Measurements from ENCODE around the gene ZNF274.
"Not testable (repeated sequence)": the region's sequence is repeated elsewhere in the genome, so short reads cannot be mapped to it uniquely, and the experiment has no call there.

The ZNF274 gene

DNA sequence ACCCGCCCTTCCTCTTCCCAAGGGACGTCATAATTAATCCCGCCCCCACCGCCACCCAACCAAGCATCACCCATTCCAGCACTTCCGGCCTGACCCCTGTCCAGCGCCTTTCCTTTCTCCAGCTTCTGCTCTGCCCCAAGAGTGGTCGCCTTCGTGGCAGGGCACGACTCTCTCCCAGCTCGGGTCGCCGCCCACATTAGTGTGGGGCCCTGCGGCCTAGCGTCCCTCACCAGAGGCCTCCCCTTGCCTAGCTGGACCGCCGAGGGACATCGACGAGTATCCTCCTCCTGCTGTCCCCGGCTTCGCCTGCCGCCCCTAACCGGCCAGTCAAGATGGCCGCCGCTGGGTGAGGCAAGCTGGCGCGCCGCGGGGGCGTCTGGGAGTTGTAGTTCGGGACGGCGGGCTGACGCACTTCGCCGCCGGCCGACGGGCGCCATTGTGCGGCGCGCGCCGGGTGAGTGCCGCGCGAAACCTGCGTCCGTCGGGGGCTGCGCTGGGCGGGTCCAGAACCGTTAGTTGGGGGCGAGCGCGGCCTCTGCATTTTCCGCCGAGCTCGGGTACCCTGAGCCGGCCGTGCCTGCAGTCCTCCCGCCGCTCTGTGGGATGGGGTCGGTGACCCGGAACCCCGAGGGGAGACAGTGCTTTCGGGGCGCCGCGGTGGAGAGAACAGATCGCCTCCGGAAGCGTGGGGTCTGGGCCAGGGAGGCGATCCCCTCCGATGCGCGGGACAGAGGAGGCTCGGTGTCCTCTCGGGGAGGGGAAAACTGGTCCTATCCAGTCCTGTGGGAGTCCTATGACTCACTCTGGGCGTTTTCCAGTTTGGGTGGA lies at the start of gene ZNF274:
ZNF274 (plus strand) TSS at position 73 of the 828 bp plus-strand sequence. CDS start 905 bp downstream, outside the sequence.
- peak; percentile 86 for DNase-seq (ENCODE audit: low read depth)

DNA sequence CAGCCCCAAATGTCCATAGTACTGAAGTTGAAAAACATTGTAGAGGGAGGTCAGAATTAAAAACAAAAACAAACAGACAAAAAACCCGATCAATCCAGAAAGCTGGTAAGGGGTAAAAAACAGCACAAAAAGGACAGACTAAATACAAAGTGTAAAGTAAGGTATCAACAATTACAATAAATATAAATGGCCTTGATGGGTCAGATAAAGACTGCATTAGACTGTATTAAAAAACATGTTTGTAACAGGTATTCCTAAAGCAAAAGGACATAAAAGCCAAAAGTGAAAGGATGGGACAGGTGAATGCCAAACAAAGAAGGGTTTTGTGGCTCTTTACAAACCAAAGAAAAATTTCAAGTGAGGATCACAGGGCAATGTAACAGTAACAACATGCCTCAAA lies 48.6 kb upstream of the ZNF274 start:
- no peak for DNase-seq (ENCODE audit: low read depth)

DNA sequence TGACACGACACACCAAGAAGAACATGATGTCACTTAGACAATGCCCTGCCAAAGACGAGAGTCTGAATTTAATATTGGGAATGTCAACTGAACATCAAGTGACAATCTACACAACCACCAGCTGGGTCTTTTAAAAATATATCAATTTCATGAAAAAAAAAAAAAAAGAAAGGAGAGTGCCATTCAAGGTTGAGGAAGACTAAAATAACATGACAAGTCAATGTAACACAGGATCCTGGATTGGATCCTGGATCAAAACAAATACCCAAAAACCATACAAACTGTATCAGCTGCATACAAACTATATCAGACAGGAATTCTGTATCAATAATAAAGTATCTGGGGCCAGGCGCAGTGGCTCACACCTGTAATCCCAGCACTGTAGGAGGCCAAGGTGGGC lies 37.0 kb upstream of the ZNF274 start:
- no peak for DNase-seq (ENCODE audit: low read depth)

DNA sequence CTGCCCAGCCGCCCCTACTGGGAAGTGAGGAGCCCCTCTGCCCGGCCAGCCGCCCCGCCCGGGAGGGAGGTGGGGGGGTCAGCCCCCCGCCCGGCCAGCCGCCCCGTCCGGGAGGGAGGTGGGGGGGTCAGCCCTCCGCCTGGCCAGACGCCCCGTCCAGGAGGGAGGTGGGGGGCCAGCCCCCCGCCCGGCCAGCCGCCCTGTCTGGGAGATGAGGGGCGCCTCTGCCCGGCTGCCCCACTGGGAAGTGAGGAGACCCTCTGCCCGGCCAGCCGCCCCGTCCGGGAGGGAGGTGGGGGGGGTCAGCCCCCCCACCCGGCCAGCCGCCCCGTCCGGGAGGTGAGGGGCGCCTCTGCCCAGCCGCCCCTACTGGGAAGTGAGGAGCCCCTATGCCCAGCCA lies 35.4 kb upstream of the ZNF274 start:
- DNase-seq (ENCODE audit: low read depth), result not testable (repeated sequence)

DNA sequence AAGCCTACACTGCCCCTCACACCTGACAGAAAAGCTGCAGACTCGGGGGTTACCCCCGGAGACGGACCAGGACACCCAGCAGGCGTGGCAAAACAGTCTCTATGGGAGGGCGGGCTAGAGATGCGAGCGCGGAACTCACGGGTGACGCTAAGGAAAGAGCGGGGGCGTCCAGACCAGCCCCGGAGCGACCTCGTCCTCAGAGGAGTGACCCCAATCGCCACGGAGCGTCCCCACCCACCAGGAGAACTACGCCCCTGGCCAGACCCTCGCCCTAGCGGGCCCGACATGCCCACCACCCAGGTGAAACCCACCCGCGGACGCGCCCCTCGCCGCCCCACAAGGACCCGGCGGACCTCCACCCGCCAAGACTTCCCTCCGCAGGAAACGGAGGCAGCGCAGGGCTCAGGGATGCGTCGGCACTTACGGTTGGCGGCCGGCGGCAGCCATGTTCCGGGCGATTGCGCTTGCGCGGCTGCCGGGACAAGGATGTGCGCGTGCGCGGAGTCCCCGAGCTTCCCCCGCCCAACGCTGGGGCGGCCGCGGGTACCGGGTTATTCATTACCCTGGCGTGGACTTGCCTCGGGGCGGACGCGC lies 32.4 kb upstream of the ZNF274 start, which contains the start of gene ZNF329:
ZNF329 (minus strand) TSS at position 462 of the 594 bp plus-strand sequence. CDS start 21,286 bp downstream, outside the sequence.
- peak; percentile 92 for DNase-seq (ENCODE audit: low read depth)

DNA sequence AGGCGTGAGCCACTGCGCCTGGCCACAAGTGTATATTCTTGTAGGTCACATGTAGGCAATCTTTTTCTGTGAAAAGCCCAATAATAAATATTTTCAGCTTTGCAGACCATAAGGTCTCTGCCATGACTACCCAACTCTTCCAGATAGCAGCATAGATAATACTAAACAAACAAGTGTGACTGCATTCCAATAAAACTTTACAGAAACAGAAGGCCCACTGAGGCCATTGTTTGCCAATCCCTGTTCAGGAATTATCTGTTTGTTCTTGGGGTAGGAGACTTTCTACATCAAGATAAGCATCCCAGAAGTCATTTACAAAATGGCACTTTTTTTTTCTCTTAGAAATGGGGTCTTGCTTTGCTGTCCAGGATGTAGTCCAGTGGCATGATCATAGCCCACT lies 29.5 kb upstream of the ZNF274 start:
- no peak for DNase-seq (ENCODE audit: low read depth)

DNA sequence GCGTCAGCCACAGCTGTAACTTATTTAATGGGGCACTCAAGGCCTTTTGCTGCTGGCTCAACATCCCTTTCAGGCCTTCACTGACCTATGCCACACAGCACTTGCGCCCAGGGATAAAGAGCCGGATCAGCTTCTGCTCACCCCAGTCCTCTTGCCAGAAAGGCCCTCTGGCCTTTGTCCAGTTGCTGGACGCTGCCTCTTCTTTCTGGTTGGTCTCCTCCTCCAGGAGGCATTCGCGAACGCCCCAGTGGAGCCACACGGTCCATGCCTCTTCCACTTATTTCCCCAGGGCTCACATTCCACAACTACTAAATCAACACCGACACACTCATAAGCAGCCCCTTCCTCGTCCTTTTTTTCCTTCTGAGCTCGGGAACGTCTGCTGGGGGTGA lies 28.6 kb upstream of the ZNF274 start:
- DNase-seq (ENCODE audit: low read depth), result no peak

DNA sequence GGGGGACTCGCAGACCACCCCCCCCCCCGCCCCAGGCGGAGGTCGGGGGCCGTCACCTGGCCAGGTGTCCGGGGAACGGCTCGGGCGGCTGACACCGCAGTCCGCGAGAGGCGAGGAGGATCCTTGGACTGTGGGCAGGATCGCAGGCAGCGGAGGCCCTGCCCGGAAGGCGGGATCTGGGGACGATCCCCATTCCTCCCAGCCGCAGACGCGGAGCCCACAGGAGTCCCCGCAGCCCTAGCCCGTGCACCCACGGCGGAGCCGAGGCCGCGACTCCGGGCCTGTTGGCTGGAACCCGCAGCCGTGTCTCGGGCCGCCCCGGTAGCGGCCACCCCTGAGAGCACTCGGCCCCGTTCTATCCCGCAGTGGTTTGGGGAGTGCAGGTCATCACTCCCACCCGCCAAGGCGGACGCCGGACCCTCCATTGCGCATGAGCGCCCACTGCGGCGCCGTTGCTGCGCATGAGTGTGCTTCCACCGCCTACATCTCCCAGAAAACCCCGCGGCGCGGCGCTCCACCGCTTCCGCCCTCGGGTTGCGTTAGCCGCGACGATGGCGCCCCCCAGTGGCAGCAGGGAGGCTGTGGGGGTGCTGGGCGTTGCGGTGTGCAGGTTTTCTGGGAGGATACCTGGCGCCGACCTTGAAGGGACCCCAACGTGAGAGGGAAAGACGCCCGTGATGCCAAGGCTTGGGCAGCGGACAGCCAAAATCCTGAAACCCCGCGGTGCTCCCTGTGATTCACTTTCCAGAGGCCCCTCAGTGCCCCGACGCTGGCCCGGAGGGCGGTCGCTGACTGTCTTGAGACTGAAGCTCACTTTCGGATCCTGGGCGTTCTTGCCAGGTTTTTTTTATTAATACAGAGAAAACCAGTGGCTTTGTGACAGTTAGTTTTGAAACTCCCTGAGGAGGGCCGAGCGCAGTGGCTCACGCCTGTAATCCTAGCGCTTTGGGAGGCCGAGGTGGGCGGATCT lies 27.9 kb upstream of the ZNF274 start:
- DNase-seq (ENCODE audit: low read depth), result peak; percentile 97

DNA sequence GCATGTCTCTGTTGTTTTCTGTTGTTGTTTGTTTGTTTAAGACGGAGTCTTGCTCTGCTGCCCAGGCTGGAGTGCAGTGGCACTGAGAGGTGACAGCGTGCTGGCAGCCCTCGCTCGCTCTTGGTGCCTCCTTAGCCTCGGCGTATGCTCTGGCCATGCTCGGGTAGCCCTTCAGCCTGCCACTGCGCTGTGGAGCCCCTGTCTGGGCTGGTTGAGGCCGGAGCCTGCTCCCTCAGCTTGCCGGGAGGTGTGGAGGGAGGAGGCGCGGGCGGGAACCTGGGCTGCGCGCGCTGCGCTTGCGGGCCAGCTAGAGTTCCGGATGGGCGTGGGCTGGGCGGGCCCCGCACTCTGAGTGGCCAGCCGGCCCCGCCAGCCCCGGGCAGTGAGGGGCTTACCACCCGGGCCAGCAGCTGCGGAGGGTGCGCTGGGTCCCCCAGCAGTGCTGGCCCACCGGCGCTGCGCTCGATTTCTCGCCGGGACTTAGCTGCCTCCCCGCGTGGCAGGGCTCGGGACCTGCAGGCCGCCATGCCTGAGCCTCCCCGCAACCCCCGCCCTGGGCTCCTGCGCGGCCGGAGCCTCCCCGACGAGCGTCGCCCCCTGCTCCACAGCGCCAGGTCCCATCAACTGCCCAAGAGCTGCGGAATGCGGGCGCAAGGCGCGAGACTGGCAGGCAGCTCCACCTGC lies 25.7 kb upstream of the ZNF274 start:
- no peak for DNase-seq (ENCODE audit: low read depth)

DNA sequence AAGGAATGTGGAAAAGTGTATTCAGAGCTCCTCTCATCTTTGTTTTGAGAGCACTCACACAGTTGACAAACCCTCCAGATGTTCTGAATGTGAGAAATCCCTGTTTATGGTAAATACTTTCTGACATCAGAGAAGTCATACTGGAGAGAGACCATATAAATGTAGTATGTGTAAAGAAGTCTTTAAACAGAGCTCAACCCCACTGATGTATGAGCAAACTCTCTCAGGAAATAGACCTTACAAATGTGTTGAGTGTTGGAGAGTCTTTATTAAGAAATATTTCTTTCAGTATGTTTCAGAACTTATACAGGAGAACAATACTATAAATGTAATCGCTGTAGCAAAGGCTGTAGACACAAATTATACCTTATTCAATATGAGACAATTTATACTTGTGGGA lies 16.6 kb upstream of the ZNF274 start:
- DNase-seq (ENCODE audit: low read depth), result no peak

DNA sequence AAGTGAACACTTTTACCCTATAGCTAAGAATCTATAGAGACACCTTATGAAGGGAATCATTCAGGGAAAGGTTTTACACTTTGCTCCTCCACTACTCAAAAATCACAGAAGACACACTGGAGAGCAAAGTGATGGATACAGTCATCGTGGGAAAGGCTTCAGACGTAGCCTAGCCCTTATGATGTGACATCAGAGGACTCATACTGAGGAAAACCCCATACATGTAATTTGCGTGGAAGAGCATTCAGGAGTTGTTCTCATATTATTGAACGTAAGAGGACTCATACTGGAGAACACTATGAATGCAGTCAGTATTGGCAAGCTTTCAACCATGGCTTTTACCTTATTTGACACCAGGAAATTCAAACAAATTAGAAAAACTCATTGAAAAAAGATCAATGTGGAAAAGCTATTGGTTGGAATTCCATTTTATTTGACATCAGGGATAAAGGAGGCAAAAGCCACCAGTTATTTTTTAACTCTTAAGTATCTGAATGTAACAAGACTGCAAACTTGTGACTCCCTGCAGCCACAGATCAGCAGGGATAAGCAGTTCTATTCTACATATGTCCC lies 16.1 kb upstream of the ZNF274 start:
- no peak for DNase-seq (ENCODE audit: low read depth)

DNA sequence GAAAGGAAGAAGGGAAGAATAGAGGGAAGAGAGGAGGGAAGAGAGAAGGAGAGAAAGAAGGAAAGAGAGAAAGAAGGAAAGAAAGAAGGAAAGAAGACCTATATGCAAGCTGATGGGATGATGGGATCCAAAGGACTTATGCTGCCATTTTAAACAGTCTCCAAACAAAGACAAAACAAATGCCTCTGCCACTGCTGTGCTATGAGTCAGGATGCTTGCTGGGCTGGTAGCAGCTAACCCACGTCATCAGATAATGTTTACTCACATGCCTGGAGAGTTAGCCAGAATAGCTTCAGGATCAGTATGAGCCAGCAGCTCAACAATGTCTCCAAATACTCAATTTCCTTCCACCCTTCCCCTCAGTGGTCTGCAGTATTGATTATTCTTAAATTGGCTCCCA lies 12.0 kb upstream of the ZNF274 start:
- no peak for DNase-seq (ENCODE audit: low read depth)

DNA sequence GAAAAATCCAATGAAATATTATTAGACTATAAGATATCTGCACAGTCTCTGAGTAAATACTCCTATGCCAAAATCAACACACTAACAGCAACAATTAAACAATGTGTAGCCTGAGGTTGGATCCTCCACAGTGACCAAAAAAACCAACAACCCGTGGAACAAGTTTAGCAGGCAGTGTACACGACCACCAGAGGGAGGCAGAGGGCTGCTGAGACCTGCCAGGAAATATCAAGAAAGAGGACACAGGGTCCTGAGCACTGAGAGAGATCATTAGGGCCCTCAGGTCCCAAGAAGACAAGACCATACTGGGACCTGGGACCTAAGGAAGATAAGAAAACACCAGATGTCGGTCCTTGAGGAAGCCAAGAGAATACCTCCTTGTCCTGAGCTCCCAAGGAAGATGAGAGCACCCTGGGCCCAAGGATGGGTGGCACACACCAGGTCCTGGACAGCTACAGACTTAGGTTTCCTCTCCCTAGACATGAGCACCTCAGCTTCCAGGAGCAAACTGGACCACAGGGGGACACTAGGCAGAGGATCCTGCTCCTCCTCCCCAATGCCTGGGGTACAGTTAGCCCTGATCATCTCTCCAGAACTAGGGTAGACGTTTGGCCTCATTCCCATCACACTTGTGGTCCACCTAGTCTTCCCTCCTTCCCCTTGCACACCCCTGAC lies 822 bp upstream of the ZNF274 start:
- peak; percentile 31 for DNase-seq (ENCODE audit: low read depth)

DNA sequence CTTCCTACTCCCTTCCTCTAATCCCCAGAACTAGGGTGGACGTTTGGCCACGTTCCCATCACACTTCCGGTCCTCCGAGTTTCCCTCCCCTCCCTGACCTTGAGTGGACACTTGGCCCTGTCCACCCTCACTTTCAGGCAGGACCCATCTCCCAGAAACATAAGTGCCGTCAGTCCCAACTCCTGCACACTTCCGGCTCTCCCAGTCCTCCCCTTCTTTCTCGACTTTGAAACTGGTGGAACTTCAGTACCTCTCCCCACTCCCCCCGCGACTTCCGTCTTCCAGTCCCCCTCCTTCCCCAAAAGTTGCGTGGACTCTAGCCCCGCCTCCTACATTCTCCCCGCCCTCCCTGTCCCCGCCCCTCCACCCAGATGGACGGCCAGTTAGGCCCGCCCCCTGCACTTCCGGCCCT lies 278 bp upstream of the ZNF274 start:
- DNase-seq (ENCODE audit: low read depth), result peak; percentile 68

DNA sequence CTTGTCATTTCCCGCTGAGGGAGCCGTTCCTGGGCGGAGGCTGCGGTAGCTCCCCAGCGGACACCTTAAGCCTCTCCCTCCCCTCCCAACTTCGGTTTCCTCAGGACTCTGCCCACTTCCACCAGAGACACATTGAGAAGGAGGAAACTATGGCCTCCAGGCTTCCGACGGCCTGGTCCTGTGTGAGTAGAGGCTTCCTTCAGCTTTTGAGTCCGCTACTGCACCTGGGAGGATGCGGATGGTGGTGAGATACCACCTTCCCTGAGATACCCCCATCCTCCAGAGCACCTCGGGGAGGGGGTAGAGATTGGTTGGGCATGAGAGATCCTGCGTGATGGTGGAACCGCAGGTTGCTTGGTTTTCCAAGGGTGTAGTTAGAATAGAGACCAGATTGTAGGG lies 955 bp downstream of the ZNF274 start:
- no peak for DNase-seq (ENCODE audit: low read depth)

DNA sequence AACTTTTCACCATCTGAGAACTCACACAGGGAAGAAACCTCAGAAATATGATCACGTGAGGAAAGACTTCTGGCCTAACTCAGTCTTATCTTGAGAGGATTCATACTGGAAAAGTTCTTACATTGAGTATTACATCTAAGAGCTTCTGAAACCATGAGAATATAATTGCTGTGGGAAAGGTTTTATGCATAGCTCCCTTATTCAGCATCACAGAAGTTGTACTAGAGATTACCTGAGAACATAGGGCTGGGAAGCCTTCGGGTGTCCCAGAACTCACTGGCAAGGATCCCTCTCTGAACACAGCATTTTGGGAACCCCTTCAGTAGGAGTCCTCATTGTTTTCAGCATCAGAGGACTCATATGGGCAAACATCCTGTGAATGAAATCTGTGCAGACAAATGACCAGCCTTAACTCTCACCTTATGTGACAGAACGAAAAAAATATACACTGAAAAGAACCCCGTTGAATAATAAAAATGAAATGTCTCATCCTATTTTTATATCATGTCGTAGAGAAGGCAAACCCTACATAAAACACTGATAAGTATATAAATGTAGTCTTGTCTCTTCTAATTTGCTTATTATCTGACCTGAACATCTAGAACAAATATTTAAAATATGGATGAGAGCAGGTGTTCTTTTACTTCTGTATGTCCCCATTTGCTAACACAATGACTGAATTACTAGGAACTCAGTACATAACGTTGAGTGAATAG lies 14.2 kb downstream of the ZNF274 start:
- no peak for DNase-seq (ENCODE audit: low read depth)

DNA sequence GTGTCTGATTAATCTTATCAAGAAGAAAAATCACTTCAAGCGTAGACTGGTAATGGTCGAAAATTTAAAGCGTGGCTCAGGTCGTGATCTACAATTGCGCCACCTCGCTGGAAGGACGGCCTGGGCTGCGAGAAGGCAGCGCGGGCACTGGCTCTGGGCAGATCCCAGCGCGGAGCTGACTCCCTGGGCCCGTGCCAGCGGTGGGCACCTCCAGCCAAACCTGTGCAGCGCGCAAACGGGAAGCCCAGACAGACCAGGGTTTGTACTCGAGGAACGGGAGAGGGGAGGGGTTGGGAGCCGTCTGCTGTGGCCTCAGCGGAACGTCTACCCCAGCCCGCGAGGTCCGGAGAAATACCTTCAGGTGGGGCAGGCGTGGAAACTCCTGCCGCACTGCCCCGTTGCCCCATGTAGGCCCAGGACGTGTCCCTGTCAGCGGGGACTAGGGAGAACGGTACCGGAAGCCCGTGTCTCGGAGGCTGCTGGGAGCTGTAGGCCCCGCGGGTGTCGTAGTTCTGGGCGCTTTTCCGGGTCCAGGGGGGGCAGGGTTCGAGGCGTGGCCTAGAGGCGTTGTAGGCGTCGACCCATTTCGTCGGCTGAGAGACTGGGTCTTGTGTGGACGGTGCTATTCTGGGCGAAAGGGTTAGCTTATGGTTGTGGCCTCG lies 21.1 kb downstream of the ZNF274 start:
- DNase-seq (ENCODE audit: low read depth), result no peak

DNA sequence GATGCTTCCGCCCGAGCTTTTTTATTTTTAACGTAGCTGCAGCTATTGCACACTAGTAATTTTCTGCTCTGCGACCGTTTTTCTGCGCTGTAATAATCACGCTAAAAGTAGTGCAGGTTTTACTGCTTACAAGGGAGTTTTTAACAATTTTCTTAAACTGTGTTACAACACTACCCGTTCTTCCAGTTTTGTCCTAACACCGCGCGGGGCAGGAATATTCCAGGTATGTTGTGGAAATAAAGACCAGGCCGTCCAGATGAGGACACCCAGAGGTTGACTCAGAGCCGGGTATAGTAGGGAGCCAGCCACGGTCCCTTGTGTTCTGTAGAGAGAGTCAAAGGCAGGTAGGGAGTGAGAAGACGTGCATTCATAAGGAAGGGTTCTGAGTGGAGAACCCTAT lies 21.7 kb downstream of the ZNF274 start:
- no peak for DNase-seq (ENCODE audit: low read depth)

DNA sequence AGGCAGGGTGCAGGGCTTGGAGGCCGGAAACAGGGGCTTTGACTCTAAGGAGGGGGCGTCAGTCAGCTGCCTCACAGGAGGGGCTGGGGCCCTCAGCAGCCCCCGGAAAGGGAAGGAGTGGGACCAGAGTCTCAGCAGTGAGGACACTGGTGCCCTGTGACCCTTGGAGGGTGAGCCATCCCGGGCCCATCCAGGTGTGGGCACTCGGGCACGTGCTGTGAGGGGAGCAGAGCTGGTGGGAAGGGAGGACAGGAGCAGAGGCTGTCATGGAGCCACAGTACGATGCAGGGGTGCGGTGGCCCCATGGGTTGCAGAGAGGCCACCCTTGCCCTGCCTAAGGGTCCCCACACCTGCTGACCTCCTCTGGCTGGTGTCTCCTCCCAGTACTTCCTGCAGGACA lies 26.7 kb downstream of the ZNF274 start:
- DNase-seq (ENCODE audit: low read depth), result no peak

All from stimulated activated CD8-positive, alpha-beta memory T cell treated with anti-CD3 and anti-CD28 coated beads, Interleukin-15, amount 100 ng/mL, for 1 hour (primary cell).